Ishikawa (cell line): ENCODE results near the gene FAIM.

Source experiments
- CREB1 ChIP-seq: IDR thresholded peaks from 2 replicates; pipeline ENCODE4 v1.6.1; 2012; ENCODE audit warnings: low read depth
- EP300 ChIP-seq: IDR thresholded peaks from 2 replicates; pipeline ENCODE4 v1.6.1; 2012; ENCODE audit warnings: borderline replicate concordance
- FOXM1 ChIP-seq: IDR thresholded peaks from 2 replicates; pipeline ENCODE4 v1.6.1; 2012; ENCODE audit warnings: low read depth, borderline replicate concordance
- RAD21 ChIP-seq: IDR thresholded peaks from 2 replicates; pipeline ENCODE4 v1.6.1; 2012; ENCODE audit warnings: low read depth
- TAF1 ChIP-seq: IDR thresholded peaks from 2 replicates; pipeline ENCODE4 v1.6.1; 2012; ENCODE audit warnings: low read depth, mild to moderate bottlenecking
- TCF12 ChIP-seq: IDR thresholded peaks from 2 replicates; pipeline ENCODE4 v1.6.1; 2012; ENCODE audit warnings: low read depth
- TEAD4 ChIP-seq: IDR thresholded peaks from 2 replicates; pipeline ENCODE4 v1.6.1; 2012
- TF ChIP-seq, protein P1 (sequence below): IDR thresholded peaks from 2 replicates; pipeline ENCODE4 v1.6.1; 2012
- TF ChIP-seq, protein P2 (sequence below): IDR thresholded peaks from 2 replicates; pipeline ENCODE4 v1.6.1; 2012; ENCODE audit warnings: low read depth, mild to moderate bottlenecking

DNA sequence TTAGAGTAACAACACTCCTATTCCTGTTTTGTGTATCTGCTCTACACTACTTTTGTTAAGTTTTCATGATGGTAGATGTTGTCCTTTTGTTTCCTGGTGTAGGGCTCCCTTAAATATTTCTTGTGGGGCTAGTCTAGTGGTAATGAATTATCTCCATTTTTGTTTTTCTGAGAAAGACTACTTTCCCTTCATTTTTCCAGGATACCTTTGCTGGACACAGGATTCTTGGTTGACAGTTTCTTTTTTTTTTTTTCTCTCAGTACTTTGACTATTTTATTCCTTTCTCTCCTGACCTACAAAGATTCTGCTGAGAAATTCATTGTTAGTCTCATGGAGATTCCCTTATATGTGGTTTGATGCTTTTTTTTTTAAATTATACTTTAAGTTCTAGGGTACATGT lies 37.9 kb downstream of the FAIM start:
- TF ChIP-seq, protein P1, sequence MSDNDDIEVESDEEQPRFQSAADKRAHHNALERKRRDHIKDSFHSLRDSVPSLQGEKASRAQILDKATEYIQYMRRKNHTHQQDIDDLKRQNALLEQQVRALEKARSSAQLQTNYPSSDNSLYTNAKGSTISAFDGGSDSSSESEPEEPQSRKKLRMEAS, result no peak
- TF ChIP-seq FOXM1, result no peak
- no peak for TF ChIP-seq CREB1
- no peak for TF ChIP-seq RAD21
- no peak for TF ChIP-seq TAF1
- TF ChIP-seq, protein P2, sequence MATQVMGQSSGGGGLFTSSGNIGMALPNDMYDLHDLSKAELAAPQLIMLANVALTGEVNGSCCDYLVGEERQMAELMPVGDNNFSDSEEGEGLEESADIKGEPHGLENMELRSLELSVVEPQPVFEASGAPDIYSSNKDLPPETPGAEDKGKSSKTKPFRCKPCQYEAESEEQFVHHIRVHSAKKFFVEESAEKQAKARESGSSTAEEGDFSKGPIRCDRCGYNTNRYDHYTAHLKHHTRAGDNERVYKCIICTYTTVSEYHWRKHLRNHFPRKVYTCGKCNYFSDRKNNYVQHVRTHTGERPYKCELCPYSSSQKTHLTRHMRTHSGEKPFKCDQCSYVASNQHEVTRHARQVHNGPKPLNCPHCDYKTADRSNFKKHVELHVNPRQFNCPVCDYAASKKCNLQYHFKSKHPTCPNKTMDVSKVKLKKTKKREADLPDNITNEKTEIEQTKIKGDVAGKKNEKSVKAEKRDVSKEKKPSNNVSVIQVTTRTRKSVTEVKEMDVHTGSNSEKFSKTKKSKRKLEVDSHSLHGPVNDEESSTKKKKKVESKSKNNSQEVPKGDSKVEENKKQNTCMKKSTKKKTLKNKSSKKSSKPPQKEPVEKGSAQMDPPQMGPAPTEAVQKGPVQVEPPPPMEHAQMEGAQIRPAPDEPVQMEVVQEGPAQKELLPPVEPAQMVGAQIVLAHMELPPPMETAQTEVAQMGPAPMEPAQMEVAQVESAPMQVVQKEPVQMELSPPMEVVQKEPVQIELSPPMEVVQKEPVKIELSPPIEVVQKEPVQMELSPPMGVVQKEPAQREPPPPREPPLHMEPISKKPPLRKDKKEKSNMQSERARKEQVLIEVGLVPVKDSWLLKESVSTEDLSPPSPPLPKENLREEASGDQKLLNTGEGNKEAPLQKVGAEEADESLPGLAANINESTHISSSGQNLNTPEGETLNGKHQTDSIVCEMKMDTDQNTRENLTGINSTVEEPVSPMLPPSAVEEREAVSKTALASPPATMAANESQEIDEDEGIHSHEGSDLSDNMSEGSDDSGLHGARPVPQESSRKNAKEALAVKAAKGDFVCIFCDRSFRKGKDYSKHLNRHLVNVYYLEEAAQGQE, result no peak
- no peak for TF ChIP-seq EP300
- no peak for TF ChIP-seq TEAD4
- TF ChIP-seq TCF12, result no peak
